GM21529 (cell line): ENCODE data around the gene ARL15.
"Not testable (repeated sequence)": the region's sequence is repeated elsewhere in the genome, so short reads cannot be mapped to it uniquely, and the experiment has no call there.

Source experiments
- ATAC-seq: cut with Tn5 transposase; IDR thresholded peaks from one replicate; pipeline ENCODE4 v1.9.1; 2021; ENCODE audit not compliant: unreplicated experiment

Gene ARL15

GRCh38 chr5:54000011-54000410, 310.4 kb downstream of the ARL15 start:
- ATAC-seq = no peak

- ATAC-seq = no peak
Measured at GRCh38 chr5:53997736-53998627, 312.4 kb downstream of the ARL15 start.

- ATAC-seq = no peak
Measured at GRCh38 chr5:53996008-53996407, 314.4 kb downstream of the ARL15 start.

- no peak for ATAC-seq
Measured at GRCh38 chr5:53994148-53994547, 316.2 kb downstream of the ARL15 start.

- ATAC-seq = no peak
Measured at GRCh38 chr5:53991942-53992341, 318.4 kb downstream of the ARL15 start.

GRCh38 chr5:53987101-53987500, 323.3 kb downstream of the ARL15 start:
- ATAC-seq = no peak

- no peak for ATAC-seq
Measured at GRCh38 chr5:53985796-53986195, 324.6 kb downstream of the ARL15 start.

- no peak for ATAC-seq
Measured at GRCh38 chr5:53984971-53985370, 325.4 kb downstream of the ARL15 start.

GRCh38 chr5:53983568-53984460, 326.6 kb downstream of the ARL15 start:
- ATAC-seq = no peak

- ATAC-seq = not testable (repeated sequence)
Measured at GRCh38 chr5:53982319-53982718, 328.1 kb downstream of the ARL15 start.

GRCh38 chr5:53980061-53980460, 330.3 kb downstream of the ARL15 start:
- no peak for ATAC-seq

- no peak for ATAC-seq
Measured at GRCh38 chr5:53974021-53974420, 336.4 kb downstream of the ARL15 start.

GRCh38 chr5:53972314-53972713, 338.1 kb downstream of the ARL15 start:
- ATAC-seq = no peak

- ATAC-seq = no peak
Measured at GRCh38 chr5:53971551-53971950, 338.8 kb downstream of the ARL15 start.

GRCh38 chr5:53971131-53971530, 339.2 kb downstream of the ARL15 start:
- ATAC-seq = no peak

- ATAC-seq = no peak
Measured at GRCh38 chr5:53970475-53970874, 339.9 kb downstream of the ARL15 start.

GRCh38 chr5:53969176-53969730, 341.1 kb downstream of the ARL15 start:
- ATAC-seq = no peak

GRCh38 chr5:53965459-53965858, 344.9 kb downstream of the ARL15 start:
- ATAC-seq = no peak

GRCh38 chr5:53963958-53964357, 346.4 kb downstream of the ARL15 start:
- ATAC-seq = no peak

GRCh38 chr5:53962306-53962705, 348.1 kb downstream of the ARL15 start:
- no peak for ATAC-seq

- ATAC-seq = no peak
Measured at GRCh38 chr5:53956632-53957031, 353.7 kb downstream of the ARL15 start.

GRCh38 chr5:53956196-53956595, 354.2 kb downstream of the ARL15 start:
- no peak for ATAC-seq
